ENCODE data around the gene CAV3. TPM values are rescaled to one million over a fixed set of nuclear protein-coding genes. Genes with fewer than 3 reads are reported as not detected.
"Not testable (repeated sequence)": the region's sequence is repeated elsewhere in the genome, so short reads cannot be mapped to it uniquely, and the experiment has no call there.

Gene CAV3
- total RNA-seq (2014; rRNA removed; shearing (Covaris generic)) = not detected in 2 replicates

DNA sequence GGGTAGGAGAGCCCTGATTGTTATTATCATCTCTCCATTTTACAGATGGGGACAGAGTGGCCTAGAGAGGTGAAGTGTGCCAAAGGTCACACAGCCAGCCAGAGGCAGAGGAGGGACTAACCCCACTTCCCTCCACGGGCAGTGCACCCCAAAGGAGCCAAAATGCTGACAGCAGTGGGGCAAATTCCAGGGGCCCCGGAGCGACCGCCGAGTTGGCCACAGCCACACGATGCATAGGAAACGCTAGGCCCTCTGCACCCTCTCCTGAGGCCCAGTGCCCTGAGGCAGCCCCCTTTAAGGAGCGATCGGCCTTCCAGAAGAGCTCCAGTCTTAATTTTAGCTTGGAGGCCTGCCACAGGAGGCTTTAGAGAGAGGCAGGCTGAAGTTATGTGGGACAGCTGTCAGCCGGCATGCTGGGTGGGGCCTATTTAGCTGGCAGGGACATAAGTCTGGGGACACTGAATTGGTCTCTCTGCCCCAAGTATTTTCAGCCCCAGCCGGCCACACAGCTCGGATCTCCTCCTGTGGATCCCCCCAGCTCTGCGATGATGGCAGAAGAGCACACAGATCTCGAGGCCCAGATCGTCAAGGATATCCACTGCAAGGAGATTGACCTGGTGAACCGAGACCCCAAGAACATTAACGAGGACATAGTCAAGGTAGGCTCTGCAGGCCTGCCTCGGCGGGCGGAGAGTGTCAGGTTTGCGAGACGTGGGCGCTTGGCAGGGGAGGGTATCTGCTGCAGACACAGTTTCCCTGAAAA lies at the start of gene CAV3:
Gene CAV3 (plus strand): TSS at position 471 of the 763 bp plus-strand sequence. CDS start 75 bp downstream, at position 546.
- no peak for DNase-seq (ENCODE audit: low read depth)

GRCh38 chr3:8684992-8685391 lies 48.6 kb upstream of the CAV3 start:
- DNase-seq (ENCODE audit: low read depth) = not testable (repeated sequence)

DNA sequence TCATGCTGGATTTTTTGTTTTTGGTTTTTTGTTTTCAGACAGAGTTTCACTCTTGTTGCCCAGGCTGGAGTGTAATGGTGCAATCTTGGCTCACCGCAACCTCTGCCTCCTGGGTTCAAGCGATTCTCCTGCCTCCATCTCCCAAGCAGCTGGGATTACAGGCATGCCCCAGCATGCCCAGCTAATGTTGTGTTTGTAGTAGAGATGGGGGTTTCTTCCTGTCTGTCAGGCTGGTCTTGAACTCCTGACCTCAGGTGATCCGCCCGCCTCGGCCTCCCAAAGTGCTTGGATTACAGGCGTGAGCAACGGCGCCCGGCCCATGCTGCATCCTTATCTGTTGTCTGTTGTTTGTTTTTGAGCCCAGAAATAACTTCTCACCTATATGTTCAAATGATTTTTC lies 42.3 kb upstream of the CAV3 start:
- not testable (repeated sequence) for DNase-seq (ENCODE audit: low read depth)

- DNase-seq (ENCODE audit: low read depth) = no peak
These were observed 31.0 kb upstream of the CAV3 start for GRCh38 chr3:8702560-8702959.

DNA sequence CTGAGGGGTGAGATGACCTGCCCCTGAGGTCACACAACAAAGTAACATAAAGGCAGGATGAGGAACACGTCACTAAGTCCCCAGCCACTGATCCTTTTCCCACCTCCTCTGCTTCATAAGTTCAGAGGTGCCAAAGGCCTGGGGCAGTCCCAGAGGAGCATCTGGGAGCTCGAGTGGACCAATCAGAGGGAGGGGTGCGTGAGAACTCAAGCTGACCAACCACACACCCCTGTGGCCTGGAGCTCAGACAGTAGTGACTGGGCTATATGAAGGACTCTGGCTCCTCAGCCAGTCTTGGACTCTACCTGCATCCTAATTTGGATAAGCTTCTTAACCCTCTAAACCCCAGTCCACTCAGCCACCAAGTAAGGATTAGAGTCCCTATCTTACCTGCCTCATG lies 28.0 kb upstream of the CAV3 start:
- DNase-seq (ENCODE audit: low read depth) = no peak

DNA sequence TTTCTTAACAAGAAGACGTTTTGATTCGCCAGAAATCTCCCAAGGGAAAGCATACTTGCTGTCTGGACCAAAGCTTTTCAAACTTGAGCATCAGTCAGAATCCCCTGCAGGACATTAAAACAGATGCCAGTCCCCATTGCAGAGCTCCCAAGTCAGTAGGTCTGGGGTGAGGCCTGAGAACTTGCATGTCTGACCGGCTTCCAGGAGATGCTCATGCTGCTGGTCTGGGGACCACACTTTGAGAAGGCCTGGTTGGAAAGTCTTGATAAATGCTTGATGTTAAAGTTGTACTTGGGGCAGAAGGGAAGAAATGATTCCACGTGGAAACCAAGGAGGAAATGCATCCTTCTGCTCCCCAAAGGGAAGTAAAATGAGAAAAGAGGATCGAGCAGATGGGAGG lies 24.3 kb upstream of the CAV3 start:
- no peak for DNase-seq (ENCODE audit: low read depth)

GRCh38 chr3:8709801-8710507 lies 23.6 kb upstream of the CAV3 start:
- DNase-seq (ENCODE audit: low read depth) = no peak

GRCh38 chr3:8712045-8712907 lies 21.3 kb upstream of the CAV3 start:
- peak; percentile 73 for DNase-seq (ENCODE audit: low read depth)

DNA sequence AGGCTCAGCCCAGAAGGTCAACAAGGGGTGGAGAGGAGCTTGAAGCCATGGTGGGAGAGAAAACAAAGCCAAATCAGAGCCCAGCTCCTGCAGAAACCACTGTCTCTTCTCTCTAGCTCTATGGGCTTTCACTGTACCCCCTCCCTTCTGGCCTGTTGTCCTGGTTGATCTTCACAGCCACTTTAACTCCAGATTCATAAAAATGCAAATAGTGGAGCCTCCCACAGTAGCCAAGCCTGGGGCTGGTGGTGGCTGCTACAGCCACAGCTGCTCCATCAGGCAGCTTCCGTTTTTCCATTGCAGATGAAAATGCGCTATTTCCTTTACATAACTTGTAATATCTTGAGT lies 20.7 kb upstream of the CAV3 start:
- DNase-seq (ENCODE audit: low read depth) = no peak

- peak; percentile 13 for DNase-seq (ENCODE audit: low read depth)
These were observed 19.5 kb upstream of the CAV3 start for GRCh38 chr3:8713901-8714759.

DNA sequence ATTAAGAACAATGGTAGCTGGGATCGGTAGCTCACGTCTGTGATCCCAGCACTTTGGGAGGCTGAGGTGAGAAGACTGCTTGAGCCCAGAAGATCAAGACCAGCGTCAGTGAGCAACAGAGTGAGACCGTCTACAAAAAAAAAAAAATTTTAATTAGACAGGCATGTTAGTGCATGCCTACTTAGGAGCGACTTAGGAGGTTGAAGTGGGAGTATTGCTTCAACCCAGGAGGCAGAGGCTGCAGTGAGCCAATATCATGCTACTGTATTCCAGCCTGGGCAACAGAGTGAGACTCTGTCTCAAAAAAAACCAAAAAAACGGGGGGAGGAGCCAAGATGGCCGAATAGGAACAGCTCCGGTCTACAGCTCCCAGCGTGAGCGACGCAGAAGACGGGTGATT lies 17.8 kb upstream of the CAV3 start:
- DNase-seq (ENCODE audit: low read depth) = not testable (repeated sequence)

- DNase-seq (ENCODE audit: low read depth) = no peak
These were observed 10.8 kb upstream of the CAV3 start for GRCh38 chr3:8722808-8723207.

DNA sequence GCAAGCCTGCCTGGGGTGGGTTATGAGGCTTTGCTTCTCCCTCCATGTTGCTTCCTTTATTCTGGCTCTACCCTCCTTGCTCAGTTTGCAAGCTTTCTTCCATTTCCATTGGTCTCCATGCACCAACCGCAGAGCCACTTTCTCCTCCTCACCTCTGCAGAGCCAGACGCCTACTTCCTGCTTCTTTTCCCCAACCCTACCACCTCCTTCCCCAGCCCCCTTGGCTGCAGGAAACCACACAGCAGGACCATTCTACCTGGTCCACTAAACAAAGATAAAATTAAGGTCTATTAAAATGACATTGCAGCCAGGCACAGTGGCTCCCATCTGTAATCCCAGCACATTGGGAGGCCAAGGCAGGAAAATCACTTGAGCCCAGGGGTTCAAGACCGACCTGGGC lies 10.0 kb upstream of the CAV3 start:
- DNase-seq (ENCODE audit: low read depth) = no peak

GRCh38 chr3:8724108-8724752 lies 9.4 kb upstream of the CAV3 start:
- DNase-seq (ENCODE audit: low read depth) = no peak

DNA sequence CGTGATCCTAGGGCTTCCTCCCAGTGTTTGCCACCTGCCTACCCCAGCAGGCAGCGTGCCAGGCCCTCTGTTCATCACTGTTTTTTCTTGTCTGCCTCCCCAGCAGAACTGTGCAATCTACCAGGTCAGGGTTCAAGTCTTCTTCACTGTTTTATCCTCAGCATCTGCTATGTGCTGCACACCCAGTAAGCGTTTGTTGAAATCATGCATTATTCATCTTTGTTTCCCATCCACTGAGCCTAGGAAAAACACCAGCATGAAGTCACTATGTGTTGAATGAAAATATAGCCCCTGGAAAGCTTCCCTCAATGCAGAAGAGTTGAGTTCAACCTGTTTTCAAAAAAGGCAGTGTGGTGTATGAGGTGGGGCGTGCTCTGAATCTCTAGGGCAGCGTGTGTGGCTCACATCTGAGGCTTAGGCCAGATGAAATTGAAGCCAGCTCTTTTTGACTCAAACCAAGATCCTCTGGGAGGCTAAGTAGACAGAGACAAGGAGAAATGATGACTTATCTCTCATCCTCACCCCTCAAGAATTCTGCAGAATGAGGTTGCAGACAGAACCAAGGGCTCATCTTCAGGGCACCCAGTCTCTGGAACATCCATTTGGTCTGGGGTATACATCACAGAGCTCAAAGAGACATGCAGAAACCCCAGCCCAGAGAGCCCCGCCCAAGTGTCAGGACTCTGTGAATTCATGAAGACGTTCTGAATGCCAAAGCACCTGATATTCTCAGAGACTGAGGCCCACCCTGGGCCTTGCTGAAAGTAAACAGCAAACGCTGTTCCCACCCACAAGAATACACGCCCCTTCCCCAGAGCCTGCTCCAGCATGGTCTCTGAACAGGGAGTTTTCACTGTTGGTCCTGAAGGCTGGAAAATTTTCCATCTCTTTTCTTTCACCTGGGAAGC lies 5.7 kb upstream of the CAV3 start:
- DNase-seq (ENCODE audit: low read depth) = no peak

DNA sequence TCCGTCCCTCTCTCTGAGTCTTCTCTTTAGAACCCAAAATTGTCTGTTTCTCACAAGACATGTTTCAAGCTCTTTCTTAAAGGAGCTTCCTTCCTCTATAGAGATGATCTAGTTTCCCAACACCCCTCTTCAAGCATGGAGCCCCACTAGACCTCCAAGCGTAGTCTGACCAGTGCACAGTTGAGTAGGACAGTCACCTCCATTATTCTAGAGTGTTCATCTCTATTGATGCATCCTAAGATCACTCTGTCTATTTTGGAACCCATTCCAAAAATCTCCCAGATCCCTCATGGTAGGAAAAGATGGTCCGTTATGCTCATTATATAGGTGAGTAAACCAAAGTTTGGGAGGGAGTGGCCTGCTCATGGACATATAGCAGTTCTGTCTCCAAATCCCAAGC lies 4.1 kb upstream of the CAV3 start:
- no peak for DNase-seq (ENCODE audit: low read depth)

- no peak for DNase-seq (ENCODE audit: low read depth)
These were observed 2.9 kb upstream of the CAV3 start for GRCh38 chr3:8730656-8731055.

DNA sequence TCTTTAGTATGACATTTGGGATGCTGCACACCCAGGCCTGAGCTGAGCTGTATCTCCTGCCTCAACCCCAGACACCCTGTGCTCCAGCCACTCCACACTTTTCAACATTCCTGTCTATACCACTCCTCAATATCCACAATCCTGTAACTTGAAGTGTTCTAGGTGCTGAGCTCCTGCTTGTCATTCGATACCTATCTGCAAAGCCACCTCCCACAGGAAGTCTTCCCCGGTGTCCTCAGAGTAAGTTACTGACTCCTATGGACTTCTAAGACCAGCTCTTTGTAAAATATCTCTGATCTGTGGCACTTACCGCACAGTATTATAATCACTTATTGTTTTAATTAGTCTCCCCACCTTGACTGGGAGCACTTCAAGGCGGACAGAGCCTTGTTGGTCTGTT lies 1.2 kb upstream of the CAV3 start:
- DNase-seq (ENCODE audit: low read depth) = no peak

DNA sequence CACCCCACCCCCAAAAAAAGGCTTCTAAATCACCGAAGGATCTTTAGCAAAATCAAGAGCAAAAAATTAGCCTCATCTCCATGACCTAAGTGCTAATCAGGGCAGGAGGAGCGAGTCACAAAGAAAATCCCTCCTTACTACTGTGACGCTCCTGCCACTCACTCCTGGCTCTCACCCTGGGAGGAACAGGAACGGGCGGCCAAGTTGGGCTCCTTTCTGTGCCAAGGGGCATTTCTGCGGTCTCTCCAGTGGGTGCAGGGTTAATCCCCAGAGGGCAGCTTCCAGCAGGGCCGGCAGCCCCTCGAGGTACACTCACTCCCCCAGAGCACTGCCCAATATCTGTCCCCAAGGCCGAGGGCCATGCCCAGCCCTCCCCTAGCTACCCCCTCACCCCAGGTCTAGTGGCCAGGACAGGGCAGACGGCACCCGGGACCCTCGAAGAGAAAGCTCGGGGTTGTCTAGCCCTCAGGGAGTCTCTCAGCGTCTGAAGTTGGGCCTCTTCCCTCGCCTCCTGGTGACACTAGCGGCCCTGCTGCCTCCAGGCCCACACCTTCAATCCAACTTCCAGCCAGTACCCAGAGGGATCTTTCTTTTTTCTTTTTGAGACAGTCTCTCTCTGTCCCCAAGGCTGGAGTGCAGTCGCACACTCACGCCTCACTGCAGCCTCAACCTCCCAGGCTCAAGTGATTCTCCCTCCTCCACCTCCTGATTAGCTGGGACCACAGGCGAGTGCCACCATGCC lies 706 bp downstream of the CAV3 start:
- DNase-seq (ENCODE audit: low read depth) = no peak
